Measurements from ENCODE around the gene ANKRD28. TPM values are rescaled to one million over a fixed set of nuclear protein-coding genes. Genes with fewer than 3 reads are reported as not detected.

ANKRD28 gene
- total and polyA plus RNA-seq, 2 of the 8 experiments (the other 6 are each of a cell fraction or from before 2014, with no cell fraction given) = 39.1 to 61.7 TPM

- Histone ChIP-seq H4K5ac (ENCODE audit: insufficient read length, low read depth, low read length) (no peak overlapping the region), H3K27me3 (replicated peaks in 1 of 4; ENCODE audit: control insufficient read depth in 3 of 4, extremely low read depth in 1 of 4, insufficient read depth in 3 of 4, low read length in 3 of 4) (no peaks in the 10 kb centered on the region), H2AFZ (ENCODE audit: low read length) (no peak overlapping the region), H3K9me3 (ENCODE audit: insufficient read depth in 2 of 2, low read depth in 1 of 2, low read length in 1 of 2) (no peaks in the 10 kb centered on the region), H3K14ac (ENCODE audit: insufficient read length) (no peak overlapping the region), H4K91ac (replicated peaks; ENCODE audit: insufficient read length, low read length) (no peak overlapping the region), H3K4me1 (replicated peaks in 1 of 4; ENCODE audit: control insufficient read depth in 3 of 4, insufficient read depth in 4 of 4, low read length in 3 of 4) (peaks cover 0 to under 1% (median 0%) of the 10 kb centered on the region in 4 experiments; a peak in 1 of 7 replicates), H3K23me2 (ENCODE audit: low read depth, low read length) (no peaks in the 10 kb centered on the region), H3K4ac (replicated peaks; ENCODE audit: insufficient read length, low read depth, low read length) (no peak overlapping the region), H3K36me3 (ENCODE audit: control insufficient read depth in 2 of 4, insufficient read depth in 4 of 4, low read length in 3 of 4) (no peaks in the 10 kb centered on the region), H2BK120ac (replicated peaks; ENCODE audit: low read depth, low read length) (no peak overlapping the region), H3K4me3 (ENCODE audit: extremely low read depth in 1 of 4, insufficient read depth in 2 of 4, low read depth in 3 of 4, low read length in 4 of 4) (no peak overlapping the region), H4K8ac (ENCODE audit: extremely low read depth, insufficient read depth, low read length) (no peak overlapping the region), H4K20me1 (replicated peaks in 1 of 2; ENCODE audit: control insufficient read depth in 1 of 2, insufficient read depth in 2 of 2, low read length in 2 of 2) (no peaks in the 10 kb centered on the region), H3K18ac (ENCODE audit: extremely low read depth, low read length) (no peak overlapping the region), H3K23ac (ENCODE audit: insufficient read length) (no peak overlapping the region), H2BK5ac (ENCODE audit: low read depth, low read length) (no peak overlapping the region), H3K56ac (replicated peaks; ENCODE audit: insufficient read length, low read depth, low read length) (no peak overlapping the region), H2BK15ac (ENCODE audit: low read length) (no peak overlapping the region), H2AK5ac (ENCODE audit: low read depth, low read length) (no peak overlapping the region), H2BK20ac (ENCODE audit: low read length) (no peak overlapping the region), H3K4me2 (ENCODE audit: insufficient read depth in 1 of 2, low read depth in 2 of 2, low read length in 2 of 2) (no peak overlapping the region), H3K79me1 (ENCODE audit: low read depth, low read length) (peaks cover under 1% of the 10 kb centered on the region; the same call in 1 of the 2 replicates), H3K27ac (ENCODE audit: low read depth, low read length) (no peak overlapping the region), H3K79me2 (ENCODE audit: control insufficient read depth in 1 of 2, insufficient read depth in 2 of 2, low read length in 2 of 2) (peaks cover 0 to 45% of the 10 kb centered on the region in 2 experiments; a peak in 2 of 4 replicates), H3K9ac (replicated peaks in 1 of 4; ENCODE audit: extremely low read depth in 1 of 4, low read depth in 3 of 4, low read length in 3 of 4) (no peak overlapping the region), H2BK12ac (ENCODE audit: low read depth, low read length) (no peak overlapping the region)
- ChIA-PET POLR2A (ENCODE audit: partially characterized antibody) (no interaction called here), CTCF (ENCODE audit: partially characterized antibody) (no interaction called here)
- WGBS, 2 experiments (ENCODE audit: extremely low coverage in 1 of 2, insufficient coverage in 1 of 2, insufficient read length in 1 of 2, insufficient replicate concordance in 2 of 2, low coverage in 1 of 2, low lambda C conversion rate in 2 of 2, missing lambda C conversion rate in 1 of 2) = 93% methylated on average over 4 of the region's 4 CpGs; no CpG with 5 or more reads in 1 of the 2 experiments
- no peak for DNase-seq (ENCODE audit: low read depth in 1 of 2, low spot score in 2 of 2)
- no peak for FAIRE-seq
- TF ChIP-seq ZNF274 (IDR thresholded peaks at IDR 0.05; ENCODE audit: borderline replicate concordance, extremely low read depth, low read length) (no peak), MAFK (IDR thresholded peaks at IDR 0.05; ENCODE audit: low read depth, low read length) (no peak)
Observed at GRCh38 chr3:15783361-15783969, 14.3 kb downstream of the ANKRD28 start.
